ENCODE measurements around the gene SIDT2.

SIDT2 gene

GRCh38 chr11:117160826-117161225, 17.7 kb upstream of the SIDT2 start:
- no peak for TF ChIP-seq CTCF (IDR thresholded peaks at IDR 0.05; ENCODE audit: low read depth, low read length)

DNA sequence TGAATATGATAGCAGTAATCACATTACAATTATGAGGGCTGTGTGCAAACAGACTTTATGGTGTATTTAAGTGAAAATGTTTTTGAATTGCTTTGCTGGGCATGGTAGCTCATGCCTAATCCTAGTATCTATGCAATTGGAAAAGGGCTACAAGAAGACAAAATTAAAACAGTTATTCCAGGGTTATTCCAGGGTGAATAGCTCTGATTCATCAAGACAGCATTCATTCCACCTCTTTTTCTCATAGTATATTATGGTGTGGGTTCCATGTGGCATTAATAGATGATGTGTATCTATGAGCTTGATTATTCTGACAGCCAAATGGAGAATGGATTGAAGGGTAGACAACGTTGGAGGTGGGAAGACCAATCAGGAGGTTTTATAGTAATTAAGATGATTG, 12.1 kb upstream of the SIDT2 start:
- no peak for TF ChIP-seq CTCF (IDR thresholded peaks at IDR 0.05; ENCODE audit: low read depth, low read length)
- no peak overlapping the region for H3K4me3 ChIP-seq (ENCODE audit: low read depth, low read length)

More at GRCh38 chr11:117160826-117161225, 17.7 kb upstream of the SIDT2 start:
- no peak overlapping the region for H3K4me3 ChIP-seq (ENCODE audit: low read depth, low read length)

- TF ChIP-seq CTCF (IDR thresholded peaks at IDR 0.05; ENCODE audit: low read depth, low read length) = no peak
- no peak overlapping the region for H3K4me3 ChIP-seq (ENCODE audit: low read depth, low read length)
Observed at GRCh38 chr11:117169736-117170135, 8.8 kb upstream of the SIDT2 start.

GRCh38 chr11:117170210-117170609, 8.3 kb upstream of the SIDT2 start:
- no peak for TF ChIP-seq CTCF (IDR thresholded peaks at IDR 0.05; ENCODE audit: low read depth, low read length)
- no peak overlapping the region for H3K4me3 ChIP-seq (ENCODE audit: low read depth, low read length)

- H3K4me3 ChIP-seq (ENCODE audit: low read depth, low read length) = no peak overlapping the region
- TF ChIP-seq CTCF (IDR thresholded peaks at IDR 0.05; ENCODE audit: low read depth, low read length) = no peak
Observed at GRCh38 chr11:117171007-117171403, 7.5 kb upstream of the SIDT2 start.

GRCh38 chr11:117171404-117172061, 7.0 kb upstream of the SIDT2 start:
- TF ChIP-seq CTCF (IDR thresholded peaks at IDR 0.05; ENCODE audit: low read depth, low read length) = no peak
- no peak overlapping the region for H3K4me3 ChIP-seq (ENCODE audit: low read depth, low read length)

DNA sequence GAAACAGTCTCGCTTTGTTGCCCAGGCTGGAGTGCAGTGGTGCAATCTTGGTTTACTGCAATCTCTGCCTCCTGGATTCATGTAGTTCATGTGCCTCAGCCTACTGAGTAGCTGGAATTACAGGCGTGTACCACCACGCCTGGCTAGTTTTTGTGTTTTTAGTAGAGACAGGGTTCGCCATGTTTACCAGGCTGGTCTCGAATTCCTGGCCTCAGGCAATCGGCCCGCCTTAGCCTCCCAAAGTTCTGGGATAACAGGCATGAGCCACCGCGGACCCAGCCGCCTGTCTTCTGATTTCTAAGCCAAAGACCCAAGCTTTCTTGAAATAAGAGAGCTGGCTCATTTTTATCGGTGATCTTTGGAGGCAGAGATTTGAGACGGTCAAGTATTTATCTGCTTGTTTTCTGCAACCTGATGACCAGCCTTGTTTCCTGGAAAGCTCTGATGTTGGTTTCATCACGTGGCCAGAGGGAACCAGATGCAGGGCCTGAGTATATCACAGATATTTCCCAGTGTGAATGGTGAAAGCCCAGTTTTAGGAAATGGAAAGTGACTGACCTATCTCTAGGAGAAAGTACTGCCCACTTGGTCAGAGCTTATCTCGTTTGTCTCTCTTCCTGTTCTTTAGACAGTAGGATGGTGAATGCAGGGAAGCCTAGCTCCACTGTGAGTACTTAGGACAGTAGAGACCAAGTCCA, 5.7 kb upstream of the SIDT2 start:
- H3K4me3 ChIP-seq (ENCODE audit: low read depth, low read length) = no peak overlapping the region
- no peak for TF ChIP-seq CTCF (IDR thresholded peaks at IDR 0.05; ENCODE audit: low read depth, low read length)
